Measurements from ENCODE around the gene CERS2. TPM values are rescaled to one million over a fixed set of nuclear protein-coding genes. Genes with fewer than 3 reads are reported as not detected.
A peak's percentile ranks its signal among the peaks of the same experiment; 100 is the strongest.

Gene CERS2
- total and polyA plus RNA-seq, 2 of the 13 experiments (the other 11 are each of a cell fraction or from before 2014, with no cell fraction given): 269 to 298 TPM

DNA sequence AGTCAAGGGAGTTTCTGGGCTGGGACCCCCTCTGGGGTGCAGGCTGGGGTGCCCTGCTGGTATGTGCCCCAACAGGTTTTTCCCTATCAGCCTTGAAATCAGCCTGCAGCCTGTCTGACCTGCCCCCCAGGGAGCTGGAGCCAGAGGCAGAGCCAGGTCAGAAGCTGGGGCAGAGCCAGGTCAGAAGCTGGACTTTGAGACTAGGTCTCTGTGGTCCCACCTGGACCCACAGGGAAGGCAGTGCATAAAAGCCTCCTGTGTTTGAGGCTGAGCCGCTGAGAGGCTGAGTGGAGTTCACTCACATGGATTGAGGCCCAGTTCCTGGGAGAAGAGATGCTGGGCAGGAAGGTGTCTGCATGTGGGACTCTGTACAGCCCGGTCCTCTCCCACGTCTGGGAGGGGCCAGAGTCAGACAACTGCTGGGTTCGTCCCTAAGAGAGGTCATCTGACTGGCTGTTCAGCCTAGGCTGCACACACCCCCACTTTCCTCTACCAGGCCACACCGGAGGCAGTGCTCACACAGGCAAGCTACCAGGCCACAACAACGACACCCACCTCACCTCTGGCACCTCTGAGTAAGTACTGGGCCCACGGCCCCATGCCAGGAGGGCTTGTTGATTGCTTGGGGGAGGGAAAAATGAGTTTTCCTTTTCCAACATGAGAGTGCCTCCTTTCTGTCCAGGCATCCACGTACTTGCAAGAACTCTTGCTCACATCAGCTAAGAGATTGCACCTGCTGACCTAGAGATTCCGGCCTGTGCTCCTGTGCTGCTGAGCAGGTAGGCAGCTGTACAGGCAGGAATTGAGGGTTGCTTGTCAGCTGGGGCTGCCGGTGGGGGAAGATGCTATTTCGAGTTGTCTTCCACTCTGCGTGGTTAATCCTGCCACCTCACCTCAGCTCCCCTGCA, 7.4 kb upstream of the CERS2 start, which contains the start of gene ANXA9 (continued):
- TF ChIP-seq ZSCAN21 (CRISPR knock-in tag; IDR thresholded peaks at IDR 0.05; ENCODE audit: borderline replicate concordance): peak; percentile 68; the same call in 1 of the 2 replicates
- TF ChIP-seq ZNF883 (CRISPR knock-in tag; IDR thresholded peaks at IDR 0.05; ENCODE audit: not compliant biosample characterization): peak; percentile 21
- TF ChIP-seq, protein P1, sequence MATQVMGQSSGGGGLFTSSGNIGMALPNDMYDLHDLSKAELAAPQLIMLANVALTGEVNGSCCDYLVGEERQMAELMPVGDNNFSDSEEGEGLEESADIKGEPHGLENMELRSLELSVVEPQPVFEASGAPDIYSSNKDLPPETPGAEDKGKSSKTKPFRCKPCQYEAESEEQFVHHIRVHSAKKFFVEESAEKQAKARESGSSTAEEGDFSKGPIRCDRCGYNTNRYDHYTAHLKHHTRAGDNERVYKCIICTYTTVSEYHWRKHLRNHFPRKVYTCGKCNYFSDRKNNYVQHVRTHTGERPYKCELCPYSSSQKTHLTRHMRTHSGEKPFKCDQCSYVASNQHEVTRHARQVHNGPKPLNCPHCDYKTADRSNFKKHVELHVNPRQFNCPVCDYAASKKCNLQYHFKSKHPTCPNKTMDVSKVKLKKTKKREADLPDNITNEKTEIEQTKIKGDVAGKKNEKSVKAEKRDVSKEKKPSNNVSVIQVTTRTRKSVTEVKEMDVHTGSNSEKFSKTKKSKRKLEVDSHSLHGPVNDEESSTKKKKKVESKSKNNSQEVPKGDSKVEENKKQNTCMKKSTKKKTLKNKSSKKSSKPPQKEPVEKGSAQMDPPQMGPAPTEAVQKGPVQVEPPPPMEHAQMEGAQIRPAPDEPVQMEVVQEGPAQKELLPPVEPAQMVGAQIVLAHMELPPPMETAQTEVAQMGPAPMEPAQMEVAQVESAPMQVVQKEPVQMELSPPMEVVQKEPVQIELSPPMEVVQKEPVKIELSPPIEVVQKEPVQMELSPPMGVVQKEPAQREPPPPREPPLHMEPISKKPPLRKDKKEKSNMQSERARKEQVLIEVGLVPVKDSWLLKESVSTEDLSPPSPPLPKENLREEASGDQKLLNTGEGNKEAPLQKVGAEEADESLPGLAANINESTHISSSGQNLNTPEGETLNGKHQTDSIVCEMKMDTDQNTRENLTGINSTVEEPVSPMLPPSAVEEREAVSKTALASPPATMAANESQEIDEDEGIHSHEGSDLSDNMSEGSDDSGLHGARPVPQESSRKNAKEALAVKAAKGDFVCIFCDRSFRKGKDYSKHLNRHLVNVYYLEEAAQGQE (IDR thresholded peaks at IDR 0.05; ENCODE audit: borderline replicate concordance in 1 of 2, low read depth in 1 of 2, low read length in 2 of 2): peak in 1 of 2 experiments; percentile 39; a peak in 1 of 4 replicates
- peak; percentile 72; the same call in 1 of the 2 replicates for TF ChIP-seq ZMAT3 (CRISPR knock-in tag; conservative IDR thresholded peaks at IDR 0.05)
- 0 out of 2 replicates have a peak, but pooled peaks have one; percentile 6 for TF ChIP-seq ZNF337 (CRISPR knock-in tag; IDR thresholded peaks at IDR 0.05; ENCODE audit: borderline replicate concordance, low read depth)
- TF ChIP-seq NRL (CRISPR knock-in tag; IDR thresholded peaks at IDR 0.05; ENCODE audit: borderline replicate concordance): peak; percentile 51; the same call in 1 of the 2 replicates
- TF ChIP-seq ZEB1 (IDR thresholded peaks at IDR 0.05; ENCODE audit: insufficient replicate concordance, low read depth): peak; percentile 34
- no peak for TF ChIP-seq PLRG1 (conservative IDR thresholded peaks at IDR 0.05)
- peak; percentile 72 for TF ChIP-seq ZFY (CRISPR knock-in tag; IDR thresholded peaks at IDR 0.05)
- 0 out of 2 replicates have a peak, but pooled peaks have one; percentile 23 for TF ChIP-seq KAT7 (CRISPR knock-in tag; IDR thresholded peaks at IDR 0.05; ENCODE audit: borderline replicate concordance)
- TF ChIP-seq GZF1 (CRISPR knock-in tag; IDR thresholded peaks at IDR 0.05): 0 out of 2 replicates have a peak, but pooled peaks have one; percentile 9
- peak; percentile 60 for TF ChIP-seq TGIF2 (CRISPR knock-in tag; IDR thresholded peaks at IDR 0.05)
- TF ChIP-seq ZNF275 (CRISPR knock-in tag; IDR thresholded peaks at IDR 0.05; ENCODE audit: borderline replicate concordance): no peak
- TF ChIP-seq HDAC1 (CRISPR knock-in tag; IDR thresholded peaks at IDR 0.05): peak; percentile 76
- TF ChIP-seq, protein P2, sequence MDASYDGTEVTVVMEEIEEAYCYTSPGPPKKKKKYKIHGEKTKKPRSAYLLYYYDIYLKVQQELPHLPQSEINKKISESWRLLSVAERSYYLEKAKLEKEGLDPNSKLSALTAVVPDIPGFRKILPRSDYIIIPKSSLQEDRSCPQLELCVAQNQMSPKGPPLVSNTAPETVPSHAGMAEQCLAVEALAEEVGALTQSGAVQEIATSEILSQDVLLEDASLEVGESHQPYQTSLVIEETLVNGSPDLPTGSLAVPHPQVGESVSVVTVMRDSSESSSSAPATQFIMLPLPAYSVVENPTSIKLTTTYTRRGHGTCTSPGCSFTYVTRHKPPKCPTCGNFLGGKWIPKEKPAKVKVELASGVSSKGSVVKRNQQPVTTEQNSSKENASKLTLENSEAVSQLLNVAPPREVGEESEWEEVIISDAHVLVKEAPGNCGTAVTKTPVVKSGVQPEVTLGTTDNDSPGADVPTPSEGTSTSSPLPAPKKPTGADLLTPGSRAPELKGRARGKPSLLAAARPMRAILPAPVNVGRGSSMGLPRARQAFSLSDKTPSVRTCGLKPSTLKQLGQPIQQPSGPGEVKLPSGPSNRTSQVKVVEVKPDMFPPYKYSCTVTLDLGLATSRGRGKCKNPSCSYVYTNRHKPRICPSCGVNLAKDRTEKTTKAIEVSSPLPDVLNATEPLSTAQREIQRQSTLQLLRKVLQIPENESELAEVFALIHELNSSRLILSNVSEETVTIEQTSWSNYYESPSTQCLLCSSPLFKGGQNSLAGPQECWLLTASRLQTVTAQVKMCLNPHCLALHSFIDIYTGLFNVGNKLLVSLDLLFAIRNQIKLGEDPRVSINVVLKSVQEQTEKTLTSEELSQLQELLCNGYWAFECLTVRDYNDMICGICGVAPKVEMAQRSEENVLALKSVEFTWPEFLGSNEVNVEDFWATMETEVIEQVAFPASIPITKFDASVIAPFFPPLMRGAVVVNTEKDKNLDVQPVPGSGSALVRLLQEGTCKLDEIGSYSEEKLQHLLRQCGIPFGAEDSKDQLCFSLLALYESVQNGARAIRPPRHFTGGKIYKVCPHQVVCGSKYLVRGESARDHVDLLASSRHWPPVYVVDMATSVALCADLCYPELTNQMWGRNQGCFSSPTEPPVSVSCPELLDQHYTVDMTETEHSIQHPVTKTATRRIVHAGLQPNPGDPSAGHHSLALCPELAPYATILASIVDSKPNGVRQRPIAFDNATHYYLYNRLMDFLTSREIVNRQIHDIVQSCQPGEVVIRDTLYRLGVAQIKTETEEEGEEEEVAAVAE (CRISPR knock-in tag; IDR thresholded peaks at IDR 0.05; ENCODE audit: borderline replicate concordance): peak; percentile 95
